Neural cell (in vitro differentiated cells): ENCODE results near the gene TBP.

Experiments
- CTCF ChIP-seq: fragments of 450-650 bp; IDR thresholded peaks from 2 replicates; pipeline ENCODE4 v1.5.1; 2014; ENCODE audit warnings: antibody characterized with exemption, mild to moderate bottlenecking, moderate library complexity; ENCODE audit not compliant: poor library complexity, severe bottlenecking
- EP300 ChIP-seq: fragments of 450-650 bp; conservative IDR thresholded peaks from 2 replicates; pipeline ENCODE4 v1.6.1; 2014; ENCODE audit warnings: antibody characterized with exemption, mild to moderate bottlenecking, moderate library complexity; ENCODE audit not compliant: poor library complexity, severe bottlenecking
- POLR2AphosphoS5 ChIP-seq: IDR thresholded peaks from 2 replicates; pipeline ENCODE4 v1.6.1; 2012

- TF ChIP-seq CTCF (peak; percentile 34), POLR2AphosphoS5 (no peak), EP300 (no peak)
Observed at GRCh38 chr6:170522565-170523183, 31.5 kb upstream of the TBP start.
